HG03139 (cell line): ENCODE results near the gene YIPF5.

ENCODE experiments used
- ATAC-seq: cut with Tn5 transposase; IDR thresholded peaks from one replicate; pipeline ENCODE4 v1.9.1; 2021; ENCODE audit not compliant: unreplicated experiment

Gene YIPF5

DNA sequence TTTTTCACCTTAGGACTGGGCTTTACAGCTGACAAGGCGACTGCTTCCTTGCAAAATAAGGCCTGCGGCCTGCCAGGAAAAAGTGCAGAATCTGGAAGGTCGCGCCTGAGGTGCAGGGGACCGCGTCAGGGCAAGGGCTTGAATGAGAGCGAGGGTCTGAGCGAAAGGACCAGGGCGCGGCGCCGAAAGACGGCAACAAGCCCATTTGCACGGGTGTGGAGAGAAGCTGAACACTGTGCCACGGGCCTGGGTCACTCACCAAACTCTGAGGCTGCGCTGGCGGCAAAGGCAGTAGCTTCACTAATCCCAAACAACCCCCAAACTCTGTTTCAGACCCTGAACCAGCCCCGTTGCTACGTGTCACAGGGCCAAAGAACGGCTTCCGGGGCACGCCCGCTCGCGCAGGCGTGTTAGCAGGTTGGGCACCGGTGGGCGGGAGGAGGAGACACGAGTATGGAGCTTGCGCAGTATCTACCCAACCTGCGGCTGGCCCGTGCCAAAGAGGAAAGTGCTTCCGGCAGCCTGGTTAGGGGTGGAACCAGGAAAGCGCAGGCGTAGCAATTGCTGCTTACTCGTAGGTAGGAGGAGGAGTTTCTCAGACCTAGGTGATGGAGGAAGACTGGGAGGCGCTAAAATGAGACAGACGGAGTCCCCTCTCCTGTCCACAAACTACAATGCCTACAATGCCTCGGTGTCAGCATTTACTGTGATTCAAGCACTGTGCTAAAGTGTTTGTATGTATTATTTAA, at the start of gene YIPF5, which contains the start of gene KCTD16:
TSS of gene YIPF5 (minus strand) at position 384 of the 749 bp plus-strand sequence. CDS start 704 bp downstream, outside the sequence.
TSS of gene KCTD16 (plus strand) at position 598 of the 749 bp plus-strand sequence.
- ATAC-seq, result peak; percentile 99

DNA sequence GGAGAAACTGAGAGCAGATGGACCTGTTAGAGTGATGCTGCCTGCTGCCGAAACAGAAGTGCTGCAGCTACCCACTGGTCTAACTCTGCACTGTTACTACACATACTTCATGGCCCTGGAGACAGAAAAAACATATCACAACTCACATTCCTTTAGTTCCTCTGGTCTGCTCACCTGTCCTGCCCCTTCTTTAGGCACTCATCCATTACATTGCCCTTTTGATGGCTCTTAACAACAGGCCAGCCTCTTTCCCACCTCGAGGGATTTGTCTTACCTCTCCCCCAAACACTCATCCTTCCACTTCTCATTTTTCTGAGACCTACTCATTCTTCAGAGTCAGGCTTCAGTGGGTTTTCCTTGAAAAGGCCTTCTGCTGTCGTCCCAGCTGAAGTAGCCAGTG, 49.4 kb upstream of the YIPF5 start:
- ATAC-seq, result no peak

DNA sequence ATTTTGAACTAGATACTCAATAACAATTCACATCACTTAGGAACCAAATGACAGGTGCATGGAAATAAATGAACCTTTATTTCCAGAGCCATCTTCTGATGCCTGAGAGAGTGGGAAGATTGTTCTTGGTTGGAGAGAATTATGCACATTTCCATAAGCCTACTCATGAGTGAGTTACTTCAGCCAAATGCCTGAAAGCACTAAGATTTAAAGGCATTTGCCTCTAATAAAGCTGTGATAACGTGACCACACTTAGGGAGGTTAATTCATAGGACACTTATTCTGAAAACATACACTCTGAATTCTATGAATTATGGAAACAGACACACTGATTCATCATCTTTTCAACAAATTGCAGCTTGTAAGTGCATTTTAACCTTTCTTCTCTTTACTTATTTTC, 40.2 kb upstream of the YIPF5 start:
- ATAC-seq, result no peak

DNA sequence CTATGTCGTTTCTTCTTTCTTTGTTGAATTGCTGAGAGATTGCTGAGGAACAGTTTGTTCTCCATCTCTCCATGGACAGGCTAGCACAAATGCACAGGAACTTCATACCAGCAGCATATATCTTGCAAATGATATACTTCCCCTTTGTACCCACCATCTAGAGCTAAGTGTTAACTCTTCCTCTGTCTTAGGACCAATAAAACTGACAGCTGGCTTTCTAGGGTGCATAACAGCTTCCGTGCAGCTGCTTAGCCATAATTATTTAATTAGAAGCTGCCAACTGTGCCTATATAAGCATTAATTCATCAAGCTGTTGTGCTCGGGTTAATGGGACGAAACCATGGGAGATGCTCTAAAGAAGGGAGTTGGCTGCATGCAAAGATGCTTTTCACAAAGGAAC, 38.9 kb upstream of the YIPF5 start:
- ATAC-seq, result no peak

DNA sequence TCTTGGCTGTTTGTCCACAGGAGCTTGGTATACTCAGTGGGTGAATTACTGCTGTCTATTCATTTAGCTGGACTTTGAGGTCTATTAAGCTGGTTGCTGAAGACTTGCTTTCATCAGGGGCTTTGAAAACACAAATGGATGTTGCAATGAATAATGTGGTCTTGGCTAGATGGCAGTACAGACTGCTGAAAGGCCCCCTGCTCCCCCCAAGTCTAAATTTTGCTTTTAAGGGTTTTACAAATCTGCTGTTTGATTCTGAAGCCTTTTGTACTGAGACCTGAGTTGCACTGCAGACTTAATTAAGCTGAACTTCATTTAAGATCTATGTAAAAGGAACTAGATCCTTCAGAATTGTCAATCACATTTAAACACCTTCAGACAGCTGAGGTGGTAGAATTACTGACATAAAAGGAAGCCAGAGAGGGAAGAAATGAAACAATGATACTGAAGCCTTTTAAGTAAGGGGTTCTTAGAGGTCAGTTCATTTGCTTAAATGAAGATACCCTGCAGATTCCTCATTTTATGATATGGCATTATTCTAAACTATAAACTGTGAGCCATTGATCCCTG, 37.5 kb upstream of the YIPF5 start:
- no peak for ATAC-seq

DNA sequence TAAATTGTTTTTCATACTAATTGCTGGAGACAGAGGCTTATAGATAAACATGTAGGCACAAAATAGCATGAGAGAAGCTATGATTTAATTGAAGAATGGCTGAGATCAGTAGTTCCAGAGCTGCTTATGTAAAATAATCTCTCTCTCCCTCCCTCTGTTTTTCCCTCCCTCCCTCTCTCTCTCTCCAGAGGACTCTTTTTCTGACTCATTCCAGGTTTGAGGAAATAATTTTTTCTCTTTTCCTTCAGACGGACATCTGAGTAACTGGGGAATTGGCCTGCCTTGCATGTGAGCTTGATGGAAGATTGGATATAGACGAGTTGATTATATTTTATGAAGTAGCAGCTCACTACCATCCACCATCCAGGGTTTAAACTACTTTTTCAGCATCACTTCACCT, 35.7 kb upstream of the YIPF5 start:
- ATAC-seq, result no peak

DNA sequence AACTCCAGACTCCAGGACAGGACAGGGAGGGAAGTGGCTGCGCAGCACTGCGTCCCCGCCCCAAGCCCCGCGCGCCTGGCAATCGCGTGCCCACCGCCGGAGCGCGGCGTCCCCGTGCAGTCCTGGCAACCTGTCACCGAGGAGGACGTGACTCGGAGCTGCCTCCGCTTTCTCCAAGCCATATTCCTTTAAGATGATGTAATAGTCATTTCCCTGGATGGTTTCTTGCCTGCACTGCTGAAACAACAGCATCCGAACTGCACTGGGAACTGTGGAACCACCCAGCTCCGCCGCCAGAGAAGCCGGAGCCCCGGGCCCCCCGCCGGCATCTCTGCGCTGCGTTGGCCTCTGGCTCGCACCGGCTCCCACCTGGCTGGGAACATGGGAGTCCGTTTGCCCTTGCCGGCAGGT, 34.7 kb upstream of the YIPF5 start:
- no peak for ATAC-seq

DNA sequence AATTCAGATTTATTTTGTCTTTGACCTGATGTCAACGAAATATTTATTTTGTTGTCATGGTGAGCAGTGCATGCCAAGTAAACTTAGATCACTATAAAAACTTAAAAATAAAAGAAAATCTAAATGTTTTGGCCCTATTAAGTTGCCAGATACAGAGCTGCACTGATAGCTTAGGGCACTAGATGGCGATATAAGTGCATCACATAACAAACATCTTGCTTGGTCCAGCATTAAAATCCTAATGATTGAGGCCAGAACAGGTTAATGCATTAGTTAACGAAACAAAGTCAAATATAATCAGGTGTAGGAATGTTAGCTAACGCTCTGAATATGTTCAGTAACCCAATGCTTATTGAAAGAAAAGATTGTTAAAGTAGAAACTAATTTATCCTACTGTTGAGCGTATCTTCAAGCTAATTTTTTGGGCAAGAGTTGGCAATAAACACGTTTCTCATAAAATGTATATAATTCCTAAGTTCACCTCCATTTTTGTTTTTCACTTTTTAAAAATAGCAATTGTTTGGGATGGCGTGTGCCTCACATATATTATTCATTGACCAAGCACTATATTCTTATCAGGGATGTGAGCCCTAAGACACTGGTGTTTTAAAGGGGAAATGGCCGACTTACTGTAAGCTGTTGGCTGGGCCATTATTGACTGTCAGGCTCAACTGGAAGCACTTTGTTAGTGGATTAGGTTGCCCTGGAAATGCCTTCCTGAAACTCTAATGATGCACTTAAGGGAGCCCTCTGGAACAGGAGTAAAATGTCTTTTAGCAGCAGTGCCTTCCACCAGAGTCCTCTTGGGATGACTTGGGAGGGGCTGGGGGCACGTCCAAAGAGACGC, 33.5 kb upstream of the YIPF5 start:
- ATAC-seq, result no peak

DNA sequence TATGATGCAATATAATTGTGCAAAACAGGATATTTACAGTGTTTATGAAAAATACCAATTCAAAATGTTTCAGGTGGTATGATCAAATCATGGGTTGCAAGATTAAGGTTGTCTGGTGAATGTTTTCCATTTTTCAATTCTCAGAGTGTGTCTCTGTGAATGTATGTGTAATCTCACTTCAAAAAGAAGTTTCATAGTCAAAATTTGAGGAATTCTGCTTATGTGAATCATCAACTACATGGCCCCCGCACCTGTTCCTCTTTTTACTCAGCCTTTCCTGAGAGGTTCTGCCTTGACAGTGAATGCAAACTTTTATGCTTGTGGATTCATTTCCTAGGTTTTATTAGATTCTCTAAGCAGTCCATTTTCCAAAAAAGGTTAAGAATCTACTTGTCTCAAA, 32.3 kb upstream of the YIPF5 start:
- ATAC-seq, result no peak

DNA sequence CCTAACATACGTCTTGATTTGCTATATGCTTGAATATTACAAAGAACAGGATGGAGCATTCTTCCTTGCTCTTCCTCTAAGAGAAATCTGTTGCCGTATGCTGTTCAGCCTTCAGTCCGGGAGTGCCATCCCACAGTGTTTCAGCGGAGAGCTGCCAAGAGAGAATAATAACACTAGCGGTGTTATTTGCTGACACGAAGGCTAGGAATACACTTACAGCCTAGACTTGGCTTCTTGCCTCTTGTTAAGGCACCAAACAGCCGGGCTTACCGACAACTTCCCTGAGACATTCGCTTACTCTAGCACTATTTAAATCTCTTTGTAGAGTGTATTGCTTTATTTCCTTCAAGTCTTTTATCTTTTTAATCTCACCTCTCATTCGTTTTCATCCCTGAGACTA, 31.6 kb upstream of the YIPF5 start:
- no peak for ATAC-seq

DNA sequence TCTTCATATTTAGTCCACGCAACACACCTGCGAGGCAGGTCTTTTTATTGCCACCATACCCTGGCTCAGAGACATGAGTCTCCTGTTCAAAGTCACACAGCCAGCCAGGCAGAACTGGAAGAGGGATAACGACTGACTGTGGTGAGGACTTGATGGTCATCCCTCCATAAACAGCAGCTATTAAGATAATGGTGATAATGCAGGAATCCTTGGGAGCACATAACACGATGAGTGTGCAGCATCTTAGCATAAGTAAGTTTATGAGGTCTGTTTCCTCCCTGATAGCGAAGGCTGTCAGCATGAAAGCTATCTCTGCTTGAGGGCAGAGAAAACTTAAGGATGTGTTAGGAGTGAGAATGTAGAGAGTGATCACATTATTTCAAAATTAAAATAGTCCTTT, 31.1 kb upstream of the YIPF5 start:
- no peak for ATAC-seq

DNA sequence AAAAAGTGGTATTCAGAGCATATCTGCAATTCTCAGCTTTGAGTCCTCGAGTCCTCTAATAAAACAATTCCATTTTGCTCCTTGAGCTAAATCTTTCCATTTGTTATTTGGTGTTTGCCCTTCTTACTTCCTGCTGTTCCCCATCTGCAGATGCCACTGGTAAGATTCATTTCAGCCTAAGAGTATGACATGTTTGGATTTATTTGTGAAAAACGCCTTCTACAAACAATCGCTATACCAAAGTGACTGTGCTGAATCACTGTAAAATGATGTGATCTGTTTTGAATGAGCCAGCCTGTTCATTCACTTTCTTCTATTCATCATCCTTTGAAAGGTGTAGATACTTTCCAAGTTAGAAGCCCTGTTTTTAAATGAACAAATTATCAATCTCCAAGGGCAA, 27.9 kb upstream of the YIPF5 start:
- ATAC-seq, result no peak

DNA sequence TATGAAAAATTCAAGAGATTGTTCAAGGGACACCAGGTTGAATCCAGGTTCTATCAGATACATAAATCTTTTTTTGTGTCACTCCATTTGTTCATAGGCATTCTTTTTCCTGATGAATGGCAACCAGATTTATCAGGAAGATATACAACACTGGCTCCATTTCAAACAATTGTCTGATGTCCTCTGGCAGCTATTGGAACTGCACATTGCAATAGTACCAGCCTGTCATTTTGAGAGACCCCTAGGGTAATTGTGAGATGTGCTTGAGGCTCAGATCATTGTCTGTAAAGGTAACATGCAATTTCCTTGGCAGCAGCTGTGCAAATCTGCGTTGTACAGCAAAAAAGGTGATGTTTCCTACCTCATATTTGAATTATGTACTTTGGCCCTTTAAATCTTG, 26.2 kb upstream of the YIPF5 start:
- ATAC-seq, result no peak

DNA sequence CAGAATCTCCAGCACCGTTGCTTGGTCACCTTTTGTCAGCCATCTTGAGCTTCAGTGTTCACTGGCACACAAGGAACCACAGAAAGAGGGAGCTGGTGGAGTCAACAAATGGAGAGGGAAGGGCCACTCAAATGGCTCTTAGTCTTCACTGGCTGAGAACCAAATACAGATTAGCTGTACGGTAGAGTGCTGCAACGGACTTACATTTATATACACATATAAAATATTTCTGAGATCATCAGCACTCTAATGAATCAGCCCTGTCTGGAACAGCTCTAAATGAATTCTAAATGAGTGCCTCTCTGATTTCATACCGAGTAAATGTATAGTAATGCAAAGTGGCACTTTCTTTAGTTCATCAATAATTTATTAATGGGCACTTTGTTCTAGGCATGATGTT, 25.0 kb upstream of the YIPF5 start:
- ATAC-seq, result no peak

DNA sequence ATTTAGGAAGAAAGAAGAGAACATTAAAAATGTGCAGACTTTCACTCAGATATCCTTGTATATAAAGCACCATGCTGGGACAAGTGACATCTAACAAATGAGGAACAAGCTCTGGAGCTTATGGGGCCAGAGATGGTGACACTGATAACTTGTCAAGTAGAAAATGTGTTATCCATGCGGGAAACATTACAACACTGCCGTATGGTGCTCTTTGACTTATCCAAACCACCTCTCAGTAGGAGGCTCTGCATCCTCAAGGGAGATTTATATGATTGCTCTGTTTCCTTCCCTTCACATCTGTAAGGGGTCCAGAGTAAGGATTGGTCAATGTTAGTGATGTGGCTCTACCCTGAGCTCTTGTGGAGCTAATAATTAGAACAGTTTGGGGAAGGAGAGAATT, 23.7 kb upstream of the YIPF5 start:
- ATAC-seq, result no peak

DNA sequence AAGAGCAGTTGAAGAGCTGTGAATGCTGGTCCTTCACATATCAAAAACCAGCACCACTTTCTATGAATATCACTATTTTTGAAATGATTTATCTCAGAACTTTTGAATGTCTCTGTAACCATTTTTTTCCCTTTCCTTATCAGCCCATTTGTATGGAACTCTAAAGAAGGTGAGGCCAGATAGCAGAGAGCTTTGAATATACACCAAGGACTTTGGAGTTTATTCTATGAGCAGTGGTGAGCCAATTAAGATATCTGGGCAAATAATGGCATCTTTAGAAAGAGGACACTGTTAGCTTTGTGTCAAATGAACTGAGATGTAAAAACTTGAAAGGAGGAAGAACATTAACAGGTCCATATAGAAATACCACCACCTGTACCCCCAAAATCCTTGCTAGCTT, 22.2 kb upstream of the YIPF5 start:
- no peak for ATAC-seq

DNA sequence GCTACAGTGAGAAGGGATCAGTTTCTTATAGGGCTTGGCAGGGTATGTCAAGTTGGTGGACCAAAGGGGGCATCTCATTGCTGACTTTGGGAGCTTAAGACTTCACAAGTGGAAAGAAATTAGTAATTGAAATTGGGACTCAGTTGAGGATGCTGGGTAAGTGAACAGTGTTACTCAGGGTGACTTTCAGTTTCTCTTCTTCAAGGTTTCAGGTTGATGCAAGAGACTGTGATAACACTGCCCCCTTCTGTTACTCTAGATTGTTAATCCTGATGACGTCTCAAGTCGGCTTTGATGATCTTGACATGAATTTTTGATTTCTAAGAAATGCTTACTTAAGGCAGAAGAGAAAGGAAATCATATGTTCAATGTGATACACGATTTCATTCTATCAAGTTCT, 21.5 kb upstream of the YIPF5 start:
- ATAC-seq, result peak; percentile 93

DNA sequence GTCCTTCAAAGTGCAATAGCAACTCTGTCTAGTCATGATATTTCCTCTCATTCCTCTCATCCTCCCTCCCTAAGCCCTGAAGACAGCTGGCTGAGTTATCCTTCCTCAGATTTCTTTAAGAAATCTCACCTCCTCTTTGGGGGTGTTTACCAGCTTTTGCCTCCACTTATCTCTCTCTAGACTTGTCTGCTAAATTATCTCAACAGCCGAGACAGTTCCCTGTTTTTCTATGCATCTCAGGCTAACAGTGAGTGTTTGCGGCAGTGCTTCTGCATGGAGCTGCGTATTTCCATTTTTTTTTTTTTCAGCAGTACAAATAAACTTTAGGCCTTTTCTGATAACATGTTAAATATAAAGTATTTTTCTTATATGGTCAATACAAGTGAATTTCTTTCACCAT, 21.1 kb upstream of the YIPF5 start:
- ATAC-seq, result no peak

DNA sequence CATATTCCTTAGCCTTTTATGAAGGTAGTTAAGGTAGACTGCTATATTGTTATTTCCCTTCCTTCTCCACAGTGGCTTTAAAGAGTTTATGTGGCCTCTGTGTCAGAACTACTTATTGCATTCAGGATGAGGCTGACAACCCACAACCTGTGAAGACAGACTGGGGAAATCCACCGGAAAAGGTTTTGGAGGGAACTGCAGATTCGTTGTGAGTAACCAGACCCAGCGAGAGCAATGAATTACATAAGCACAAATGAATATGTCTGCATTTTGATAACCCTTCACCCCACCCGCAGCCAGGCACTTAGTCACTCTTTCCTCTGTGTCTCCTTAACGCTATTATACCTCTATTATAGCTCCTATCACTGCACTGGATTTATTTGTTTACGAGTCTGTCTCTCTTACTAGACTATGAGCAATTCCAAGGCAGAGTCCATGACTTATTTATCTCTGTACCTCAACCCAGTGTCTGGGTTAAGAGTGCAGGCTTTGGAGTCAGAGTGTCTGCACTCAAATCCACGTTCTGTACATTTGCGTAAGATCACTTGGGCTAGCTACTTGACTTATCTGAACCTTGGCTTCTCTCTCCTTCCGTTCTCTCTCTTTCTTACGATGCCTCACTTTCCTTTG, 19.5 kb upstream of the YIPF5 start:
- ATAC-seq, result no peak

DNA sequence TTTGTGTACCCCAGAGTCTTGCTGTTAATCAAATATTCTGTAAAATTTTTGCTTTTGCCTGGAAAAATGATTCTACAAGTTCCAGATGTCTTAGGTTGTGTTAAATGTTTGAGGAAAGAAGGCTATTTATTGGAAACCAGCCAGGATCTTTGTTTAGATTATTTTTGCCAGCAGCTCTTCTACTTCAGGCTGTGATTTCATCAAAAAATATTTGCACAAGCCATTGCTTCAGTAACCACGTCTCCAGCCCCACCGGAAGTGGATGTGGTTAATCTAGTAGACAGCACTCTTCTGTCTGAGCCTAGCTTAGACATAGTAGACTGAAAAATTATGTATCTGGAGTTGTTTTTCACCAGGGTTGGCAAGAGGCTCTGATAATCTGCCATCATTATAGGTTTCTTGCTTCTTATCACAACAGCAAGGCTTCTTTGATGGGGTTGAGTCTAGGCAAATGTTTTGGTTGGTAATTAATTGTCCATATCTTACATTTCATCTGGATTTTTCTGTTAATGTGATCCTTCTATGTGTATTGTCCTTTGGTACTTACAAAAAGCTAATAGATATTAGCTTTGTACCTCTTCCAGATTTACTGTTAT, 17.3 kb upstream of the YIPF5 start:
- peak; percentile 83 for ATAC-seq

DNA sequence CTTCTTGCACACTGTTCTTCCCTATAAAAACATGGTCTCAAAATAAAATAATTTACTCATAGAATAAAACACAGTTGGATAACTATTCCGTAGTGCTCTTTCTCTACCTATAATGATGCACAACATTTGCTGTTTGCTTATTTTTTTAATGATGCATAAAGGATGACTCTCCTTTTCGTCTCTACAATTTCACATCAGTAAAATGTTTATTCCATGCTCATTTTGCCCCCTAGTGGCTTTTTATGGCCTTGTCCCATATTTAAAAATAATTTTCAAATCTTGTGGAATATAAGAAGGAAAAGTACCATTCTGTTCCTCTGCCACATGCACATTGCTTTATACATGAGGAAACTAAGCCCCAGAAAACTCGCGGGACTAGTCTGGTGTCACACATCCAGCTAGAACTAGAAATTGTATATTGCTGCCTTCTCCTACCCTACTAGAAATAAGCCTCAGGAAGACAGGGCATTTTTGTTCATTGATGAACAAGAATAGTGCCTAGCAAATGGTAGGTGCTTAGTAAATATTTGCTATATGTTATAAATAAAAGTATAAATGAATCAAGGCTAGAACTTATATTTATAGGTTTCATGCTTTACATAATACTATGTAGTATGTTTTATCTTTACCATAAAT, 12.9 kb upstream of the YIPF5 start:
- ATAC-seq, result no peak
